Glomerular endothelial cell (primary cell): Measurements from ENCODE around the gene CGREF1. TPM values are rescaled to one million over a fixed set of nuclear protein-coding genes. Genes with fewer than 3 reads are reported as not detected.

Experiments used
- DNase-seq: peaks from one replicate; pipeline ENCODE4 v3.0.0-alpha.2; 2011; ENCODE audit warnings: low read depth, low spot score; ENCODE audit errors: extremely low read depth
- total RNA-seq: library from RNA; depleted of rRNA; stranded (reverse); fragments of >200 nt; gene quantifications from 2 replicates; pipeline ENCODE4 v1.2.3, GENCODE V29; 2015

CGREF1 gene
- total RNA-seq, 1 donor from 2014 or later: 3.4 TPM

- no peak for DNase-seq
Measured at GRCh38 chr2:27089111-27089954, 29.6 kb downstream of the CGREF1 start.

GRCh38 chr2:27088634-27089033 is 30.3 kb downstream of the CGREF1 start:
- no peak for DNase-seq

DNA sequence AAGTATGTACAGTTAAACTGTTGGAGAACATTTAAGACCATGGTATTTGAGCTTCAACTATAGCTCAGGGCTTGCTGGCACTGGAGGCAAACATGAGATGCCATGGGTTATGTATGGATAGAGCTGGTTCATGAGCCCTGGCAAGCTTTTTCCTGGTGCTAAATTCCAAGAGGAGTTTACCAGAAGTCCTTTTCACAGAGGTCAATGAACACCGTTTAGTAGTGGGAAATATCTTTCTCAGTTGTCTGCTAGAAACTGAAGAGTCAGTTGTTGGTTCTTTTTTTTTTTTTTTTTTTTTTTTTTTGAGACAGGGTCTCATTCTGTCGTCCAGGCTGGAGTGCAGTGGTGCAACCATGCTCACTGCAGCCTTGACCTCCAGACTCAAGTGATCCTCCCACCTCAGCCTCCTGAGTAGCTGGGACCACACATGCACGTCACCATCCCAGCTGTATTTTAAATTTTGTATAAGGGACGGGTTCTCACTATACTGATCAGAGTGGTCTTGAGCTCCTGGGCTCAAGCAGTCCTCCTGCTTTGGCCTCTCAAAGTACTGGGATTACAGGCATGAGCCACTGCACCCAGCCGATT is 31.0 kb downstream of the CGREF1 start:
- no peak for DNase-seq

DNA sequence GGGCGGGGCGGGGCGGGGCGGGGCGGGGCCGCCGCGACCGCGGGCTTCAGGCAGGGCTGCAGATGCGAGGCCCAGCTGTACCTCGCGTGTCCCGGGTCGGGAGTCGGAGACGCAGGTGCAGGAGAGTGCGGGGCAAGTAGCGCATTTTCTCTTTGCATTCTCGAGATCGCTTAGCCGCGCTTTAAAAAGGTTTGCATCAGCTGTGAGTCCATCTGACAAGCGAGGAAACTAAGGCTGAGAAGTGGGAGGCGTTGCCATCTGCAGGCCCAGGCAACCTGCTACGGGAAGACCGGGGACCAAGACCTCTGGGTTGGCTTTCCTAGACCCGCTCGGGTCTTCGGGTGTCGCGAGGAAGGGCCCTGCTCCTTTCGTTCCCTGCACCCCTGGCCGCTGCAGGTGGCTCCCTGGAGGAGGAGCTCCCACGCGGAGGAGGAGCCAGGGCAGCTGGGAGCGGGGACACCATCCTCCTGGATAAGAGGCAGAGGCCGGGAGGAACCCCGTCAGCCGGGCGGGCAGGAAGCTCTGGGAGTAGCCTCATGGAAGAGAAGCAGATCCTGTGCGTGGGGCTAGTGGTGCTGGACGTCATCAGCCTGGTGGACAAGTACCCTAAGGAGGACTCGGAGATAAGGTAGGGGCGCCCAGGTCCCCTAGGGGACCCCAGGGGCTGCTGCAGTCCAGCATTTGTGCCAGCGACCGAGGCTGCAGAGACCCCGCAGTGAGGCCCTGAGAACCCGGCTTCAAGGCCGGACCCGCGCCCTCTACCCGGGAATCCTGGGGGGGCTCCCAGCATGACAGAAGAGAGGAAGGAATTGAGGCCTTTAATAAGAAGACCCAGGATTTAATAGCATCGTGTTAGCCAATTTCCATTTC is 32.0 kb downstream of the CGREF1 start, which contains the start of gene KHK:
Gene KHK (plus strand): TSS at position 49 of the 870 bp plus-strand sequence. CDS start 488 bp downstream, at position 537.
- DNase-seq: no peak

DNA sequence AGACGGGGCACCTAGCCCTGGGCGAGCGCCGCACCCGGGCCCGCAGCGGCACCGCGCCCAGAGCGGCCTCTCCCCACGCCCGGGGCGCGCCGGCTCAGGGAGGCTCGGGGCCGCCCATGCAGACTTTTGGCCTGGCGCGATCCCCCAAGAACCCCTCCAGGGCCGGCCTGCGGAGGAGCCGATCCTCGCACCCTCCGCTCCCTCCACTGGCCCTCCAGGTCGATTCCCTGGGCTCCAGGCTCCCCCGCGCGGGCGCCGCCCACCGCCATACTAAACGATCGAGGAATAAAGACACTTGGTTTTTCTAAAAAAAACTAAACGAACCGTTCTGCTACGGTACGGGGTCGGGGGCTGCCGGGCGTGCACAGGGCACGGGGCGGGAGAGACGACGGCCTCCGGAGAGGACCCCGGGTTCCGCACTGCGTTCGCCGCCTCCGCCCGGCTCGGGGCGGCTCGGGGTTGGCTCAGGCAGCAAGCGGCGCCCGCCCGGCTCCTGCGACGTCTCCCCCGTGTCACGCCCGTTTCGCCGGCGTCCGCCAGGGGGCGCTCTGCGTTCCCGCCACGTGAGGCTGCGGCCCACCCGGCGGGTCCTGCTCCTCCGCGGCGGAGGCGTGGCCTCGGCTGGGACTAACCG is 32.7 kb downstream of the CGREF1 start:
- no peak for DNase-seq

DNA sequence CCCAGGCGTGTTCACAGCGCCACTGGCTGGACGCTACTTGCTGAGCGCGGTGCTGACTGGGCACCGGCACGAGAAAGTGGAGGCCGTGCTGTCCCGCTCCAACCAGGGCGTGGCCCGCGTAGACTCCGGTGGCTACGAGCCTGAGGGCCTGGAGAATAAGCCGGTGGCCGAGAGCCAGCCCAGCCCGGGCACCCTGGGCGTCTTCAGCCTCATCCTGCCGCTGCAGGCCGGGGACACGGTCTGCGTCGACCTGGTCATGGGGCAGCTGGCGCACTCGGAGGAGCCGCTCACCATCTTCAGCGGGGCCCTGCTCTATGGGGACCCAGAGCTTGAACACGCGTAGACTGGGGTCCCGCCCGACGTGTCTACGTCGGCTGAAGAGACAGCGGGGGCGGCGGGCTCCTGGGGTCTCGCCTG is 33.2 kb downstream of the CGREF1 start:
- no peak for DNase-seq

DNA sequence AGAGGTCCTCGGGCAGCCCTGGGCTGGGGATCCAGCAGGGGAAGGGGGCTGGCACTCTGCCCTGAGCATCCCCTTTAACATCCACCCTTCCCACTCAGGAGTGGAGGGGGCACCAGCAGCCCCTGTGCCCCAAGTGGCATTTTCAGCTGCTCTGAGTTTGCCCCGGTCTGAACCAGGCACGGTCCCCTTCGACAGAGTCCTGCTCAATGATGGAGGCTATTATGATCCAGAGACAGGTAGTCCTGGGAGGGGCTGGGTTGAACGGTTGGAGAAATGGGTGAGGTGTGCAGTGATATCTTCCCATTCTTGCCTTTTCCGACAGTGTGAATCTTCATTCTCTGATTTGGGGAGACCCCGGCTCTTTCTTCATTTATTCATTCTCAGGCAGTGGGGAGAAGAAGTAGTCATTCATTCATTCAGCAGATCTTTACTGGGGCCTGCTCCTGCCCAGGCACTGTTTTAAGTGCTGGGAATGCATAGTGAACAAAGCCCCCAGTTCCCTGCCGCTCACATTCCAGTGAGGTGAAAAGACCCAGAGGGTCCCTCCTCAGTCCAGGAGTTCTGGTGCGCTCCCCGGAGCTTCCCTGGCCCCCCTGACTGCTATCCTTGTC is 33.8 kb downstream of the CGREF1 start:
- DNase-seq: no peak

- DNase-seq: no peak
Measured at GRCh38 chr2:27084297-27085061, 34.4 kb downstream of the CGREF1 start.

- DNase-seq: no peak
Measured at GRCh38 chr2:27083410-27084296, 35.3 kb downstream of the CGREF1 start.

- no peak for DNase-seq
Measured at GRCh38 chr2:27082773-27083409, 36.0 kb downstream of the CGREF1 start.

DNA sequence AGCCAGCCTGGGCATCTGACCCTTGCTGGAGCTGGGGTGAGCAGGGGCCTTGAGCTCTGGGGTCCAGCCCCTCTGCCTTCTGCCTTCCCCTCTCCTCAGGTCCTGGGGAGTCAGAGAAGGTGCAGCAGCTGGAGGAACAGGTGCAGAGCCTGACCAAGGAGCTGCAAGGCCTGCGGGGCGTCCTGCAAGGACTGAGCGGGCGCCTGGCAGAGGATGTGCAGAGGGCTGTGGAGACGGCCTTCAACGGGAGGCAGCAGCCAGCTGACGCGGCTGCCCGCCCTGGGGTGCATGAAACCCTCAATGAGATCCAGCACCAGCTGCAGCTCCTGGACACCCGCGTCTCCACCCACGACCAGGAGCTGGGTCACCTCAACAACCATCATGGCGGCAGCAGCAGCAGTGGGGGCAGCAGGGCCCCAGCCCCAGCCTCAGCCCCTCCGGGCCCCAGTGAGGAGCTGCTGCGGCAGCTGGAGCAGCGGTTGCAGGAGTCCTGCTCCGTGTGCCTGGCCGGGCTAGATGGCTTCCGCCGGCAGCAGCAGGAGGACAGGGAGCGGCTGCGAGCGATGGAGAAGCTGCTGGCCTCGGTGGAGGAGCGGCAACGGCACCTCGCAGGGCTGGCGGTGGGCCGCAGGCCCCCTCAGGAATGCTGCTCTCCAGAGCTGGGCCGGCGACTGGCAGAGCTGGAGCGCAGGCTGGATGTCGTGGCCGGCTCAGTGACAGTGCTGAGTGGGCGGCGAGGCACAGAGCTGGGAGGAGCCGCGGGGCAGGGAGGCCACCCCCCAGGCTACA is 36.8 kb downstream of the CGREF1 start:
- DNase-seq: no peak

GRCh38 chr2:27080603-27080936 is 38.4 kb downstream of the CGREF1 start:
- DNase-seq: no peak

DNA sequence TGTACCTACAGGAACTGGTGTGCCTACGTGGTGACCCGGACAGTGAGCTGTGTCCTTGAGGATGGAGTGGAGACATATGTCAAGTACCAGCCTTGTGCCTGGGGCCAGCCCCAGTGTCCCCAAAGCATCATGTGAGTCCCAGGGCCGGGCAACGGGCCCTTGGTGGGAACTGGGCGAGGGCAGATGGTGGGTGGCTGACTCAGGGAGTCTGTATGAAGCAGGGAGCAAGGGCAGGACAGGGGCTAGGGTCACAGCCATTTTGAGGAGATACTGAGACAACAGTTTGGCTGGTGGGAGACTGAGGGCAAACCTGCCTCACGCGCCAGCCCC is 38.8 kb downstream of the CGREF1 start:
- no peak for DNase-seq

GRCh38 chr2:27079233-27080139 is 39.4 kb downstream of the CGREF1 start:
- DNase-seq: no peak

- no peak for DNase-seq
Measured at GRCh38 chr2:27078267-27079194, 40.4 kb downstream of the CGREF1 start, which contains the start of gene EMILIN1. EMILIN1 (plus strand) TSS chr2:27078615; CDS start chr2:27079066, 451 bp downstream.
